ENCODE results near the gene TUBB6. TPM values are rescaled to one million over a fixed set of nuclear protein-coding genes. Genes with fewer than 3 reads are reported as not detected.

Gene TUBB6
- total RNA-seq, 1 donor: 312 TPM

DNA sequence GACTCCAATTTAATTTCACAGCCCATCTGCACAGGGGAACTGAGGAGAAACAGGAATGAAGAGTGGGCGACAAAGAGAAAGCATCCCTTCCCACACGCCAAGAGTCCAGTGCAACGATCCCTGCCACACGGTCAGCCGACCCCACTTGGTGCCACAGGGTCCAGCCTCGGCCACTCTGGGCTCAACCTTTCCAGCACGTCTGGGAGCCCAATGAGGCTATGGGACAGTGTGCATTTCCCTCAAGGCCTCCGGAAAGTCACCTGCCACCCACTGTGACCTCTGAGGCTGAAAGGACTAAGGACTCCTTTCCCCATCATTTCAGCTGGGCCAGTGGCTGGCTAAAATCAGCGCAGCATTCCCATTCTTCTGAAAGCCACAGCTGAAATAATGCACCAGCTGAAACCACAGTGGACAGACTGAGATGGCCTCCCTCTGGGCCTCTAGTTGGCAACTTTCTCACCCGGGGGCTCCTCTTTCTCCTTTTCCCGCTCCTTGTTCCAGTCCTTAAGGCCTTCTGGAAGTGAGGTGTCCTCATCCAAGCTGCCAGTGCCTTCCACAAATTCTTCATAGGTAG, 21.2 kb downstream of the TUBB6 start:
- DNase-seq (ENCODE audit: insufficient read length, low spot score, missing footprints): no peak

DNA sequence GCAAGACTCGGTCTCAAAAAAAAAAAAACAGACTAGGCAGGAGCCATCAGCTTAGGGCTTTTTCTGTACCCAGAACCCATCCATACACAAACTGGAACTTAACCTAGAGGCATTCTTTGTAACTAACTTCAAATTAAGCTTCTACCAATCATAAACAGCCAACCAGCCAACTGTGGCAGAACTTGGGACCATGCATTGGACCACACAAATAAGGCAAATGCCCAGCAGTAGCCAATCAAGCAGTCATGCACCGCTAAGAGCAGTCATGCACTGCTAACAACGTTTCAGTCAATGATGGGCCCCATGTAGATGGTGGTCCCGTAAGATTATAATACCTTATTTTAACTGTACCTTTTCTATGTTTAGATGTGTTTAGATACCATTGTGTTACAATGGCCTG, 22.7 kb downstream of the TUBB6 start:
- Histone ChIP-seq H3K4me3 (ENCODE audit: insufficient read depth, low read length) (no peak overlapping the region), H4K20me1 (ENCODE audit: insufficient read depth, low read length) (peaks cover 42% of the 10 kb centered on the region), H3K79me2 (ENCODE audit: insufficient read depth, low read length) (peaks cover 15% of the 10 kb centered on the region), H3K27me3 (ENCODE audit: insufficient read depth, low read length) (no peaks in the 10 kb centered on the region), H3K4me1 (ENCODE audit: insufficient read depth, low read length) (peaks cover 3% of the 10 kb centered on the region), H3K9me3 (ENCODE audit: low read depth, low read length) (no peaks in the 10 kb centered on the region), H3K36me3 (ENCODE audit: insufficient read depth, low read length) (peaks cover 55% of the 10 kb centered on the region), H3K27ac (ENCODE audit: low read depth, low read length) (no peak overlapping the region), H2AFZ (ENCODE audit: low read length) (no peak overlapping the region), H3K4me2 (ENCODE audit: insufficient read depth, low read length) (no peak overlapping the region)
- no peak for DNase-seq (ENCODE audit: insufficient read length, low spot score, missing footprints)
- no peak for TF ChIP-seq CTCF (IDR thresholded peaks at IDR 0.05; ENCODE audit: extremely low read depth, low read depth, low read length)

More for the DNA sequence above, 21.2 kb downstream of the TUBB6 start:
- Histone ChIP-seq H3K79me2 (ENCODE audit: insufficient read depth, low read length) (peaks cover 27% of the 10 kb centered on the region), H3K4me2 (ENCODE audit: insufficient read depth, low read length) (no peak overlapping the region), H4K20me1 (ENCODE audit: insufficient read depth, low read length) (peaks cover 47% of the 10 kb centered on the region), H3K4me3 (ENCODE audit: insufficient read depth, low read length) (no peak overlapping the region), H3K4me1 (ENCODE audit: insufficient read depth, low read length) (peaks cover 3% of the 10 kb centered on the region), H2AFZ (ENCODE audit: low read length) (no peak overlapping the region), H3K27me3 (ENCODE audit: insufficient read depth, low read length) (no peaks in the 10 kb centered on the region), H3K9me3 (ENCODE audit: low read depth, low read length) (no peaks in the 10 kb centered on the region), H3K36me3 (ENCODE audit: insufficient read depth, low read length) (peaks cover 67% of the 10 kb centered on the region), H3K27ac (ENCODE audit: low read depth, low read length) (no peak overlapping the region)
- TF ChIP-seq CTCF (IDR thresholded peaks at IDR 0.05; ENCODE audit: extremely low read depth, low read depth, low read length): no peak

GRCh38 chr18:12333506-12334290, 25.7 kb downstream of the TUBB6 start:
- TF ChIP-seq CTCF (IDR thresholded peaks at IDR 0.05; ENCODE audit: extremely low read depth, low read depth, low read length): no peak
- no peak overlapping the region for H3K4me3 ChIP-seq (ENCODE audit: insufficient read depth, low read length)
- H4K20me1 ChIP-seq (ENCODE audit: insufficient read depth, low read length): peaks cover 23% of the 10 kb centered on the region

GRCh38 chr18:12334366-12334808, 26.3 kb downstream of the TUBB6 start:
- H2AFZ ChIP-seq (ENCODE audit: low read length): no peak overlapping the region
- peaks cover 11% of the 10 kb centered on the region for H3K4me1 ChIP-seq (ENCODE audit: insufficient read depth, low read length)
- H3K36me3 ChIP-seq (ENCODE audit: insufficient read depth, low read length): peaks cover 22% of the 10 kb centered on the region
- no peak overlapping the region for H3K4me3 ChIP-seq (ENCODE audit: insufficient read depth, low read length)
- no peak overlapping the region for H3K4me2 ChIP-seq (ENCODE audit: insufficient read depth, low read length)
- H4K20me1 ChIP-seq (ENCODE audit: insufficient read depth, low read length): peaks cover 23% of the 10 kb centered on the region
- peaks cover 3% of the 10 kb centered on the region for H3K79me2 ChIP-seq (ENCODE audit: insufficient read depth, low read length)
- no peaks in the 10 kb centered on the region for H3K27me3 ChIP-seq (ENCODE audit: insufficient read depth, low read length)
- DNase-seq (ENCODE audit: insufficient read length, low spot score, missing footprints): no peak
- no peak for TF ChIP-seq CTCF (IDR thresholded peaks at IDR 0.05; ENCODE audit: extremely low read depth, low read depth, low read length)
- H3K9me3 ChIP-seq (ENCODE audit: low read depth, low read length): no peaks in the 10 kb centered on the region
- no peak overlapping the region for H3K27ac ChIP-seq (ENCODE audit: low read depth, low read length)

More at GRCh38 chr18:12333506-12334290, 25.7 kb downstream of the TUBB6 start:
- H3K27me3 ChIP-seq (ENCODE audit: insufficient read depth, low read length): no peaks in the 10 kb centered on the region
- H3K36me3 ChIP-seq (ENCODE audit: insufficient read depth, low read length): peaks cover 29% of the 10 kb centered on the region
- H3K4me2 ChIP-seq (ENCODE audit: insufficient read depth, low read length): no peak overlapping the region
- H3K4me1 ChIP-seq (ENCODE audit: insufficient read depth, low read length): peaks cover 11% of the 10 kb centered on the region
- DNase-seq (ENCODE audit: insufficient read length, low spot score, missing footprints): no peak
- H3K27ac ChIP-seq (ENCODE audit: low read depth, low read length): no peak overlapping the region
- H3K9me3 ChIP-seq (ENCODE audit: low read depth, low read length): no peaks in the 10 kb centered on the region
- peaks cover 3% of the 10 kb centered on the region for H3K79me2 ChIP-seq (ENCODE audit: insufficient read depth, low read length)
- H2AFZ ChIP-seq (ENCODE audit: low read length): no peak overlapping the region

Measured in osteoblast (primary cell).